HG03097 (cell line): Measurements from ENCODE around the gene PLEKHM2.

ENCODE experiments used
- ATAC-seq: cut with Tn5 transposase; IDR thresholded peaks from one replicate; pipeline ENCODE4 v1.9.1; 2021; ENCODE audit not compliant: unreplicated experiment, low FRiP score

The PLEKHM2 gene

DNA sequence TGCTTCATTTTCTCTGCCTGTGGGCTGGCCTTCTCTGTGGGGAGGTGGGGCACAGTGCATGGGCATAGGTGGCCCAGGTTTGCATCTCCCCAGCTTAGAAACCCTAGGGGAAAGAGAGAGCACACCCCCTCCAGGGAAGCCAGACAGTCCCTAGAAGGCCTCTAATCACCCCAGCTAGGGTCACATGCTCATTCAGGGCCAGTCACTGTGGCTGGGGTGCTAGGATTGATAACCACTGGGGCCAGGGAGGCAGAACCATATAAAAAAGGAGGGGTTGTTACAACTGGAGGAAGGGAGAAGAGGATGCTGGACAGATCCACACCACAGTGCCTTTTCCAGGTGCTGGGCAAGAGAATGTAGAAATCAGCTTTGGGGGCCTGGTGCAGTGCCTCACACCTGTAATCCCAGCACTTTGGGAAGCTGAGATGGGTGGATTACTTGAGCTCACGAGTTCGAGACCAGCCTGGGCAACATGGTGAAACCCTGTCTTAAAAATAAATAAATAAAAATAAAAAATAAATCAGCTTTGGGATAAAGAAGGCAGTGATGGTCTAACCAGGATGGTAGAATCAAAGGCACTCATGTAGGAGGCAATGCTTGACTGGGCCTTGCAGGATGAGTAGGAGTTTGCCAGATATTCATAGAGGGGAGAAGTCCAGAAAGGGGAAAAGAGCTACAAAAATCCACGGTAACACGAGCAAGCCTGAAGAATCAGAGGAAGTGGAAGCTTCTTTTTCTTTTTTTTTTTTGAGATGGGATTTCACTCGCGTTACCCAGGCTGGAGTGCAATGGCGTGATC, 94.0 kb downstream of the PLEKHM2 start:
- no peak for ATAC-seq
